Activated T-cell treated with anti-CD3 and anti-CD28 coated beads, Interleukin-2, amount 50 U/mL, for 48 hours (primary cell): ENCODE data around the gene VDR.

Source experiments
- DNase-seq, 2 experiments: peaks; one replicate each; pipeline ENCODE4 v3.0.0-alpha.2; 2020

The VDR gene

DNA sequence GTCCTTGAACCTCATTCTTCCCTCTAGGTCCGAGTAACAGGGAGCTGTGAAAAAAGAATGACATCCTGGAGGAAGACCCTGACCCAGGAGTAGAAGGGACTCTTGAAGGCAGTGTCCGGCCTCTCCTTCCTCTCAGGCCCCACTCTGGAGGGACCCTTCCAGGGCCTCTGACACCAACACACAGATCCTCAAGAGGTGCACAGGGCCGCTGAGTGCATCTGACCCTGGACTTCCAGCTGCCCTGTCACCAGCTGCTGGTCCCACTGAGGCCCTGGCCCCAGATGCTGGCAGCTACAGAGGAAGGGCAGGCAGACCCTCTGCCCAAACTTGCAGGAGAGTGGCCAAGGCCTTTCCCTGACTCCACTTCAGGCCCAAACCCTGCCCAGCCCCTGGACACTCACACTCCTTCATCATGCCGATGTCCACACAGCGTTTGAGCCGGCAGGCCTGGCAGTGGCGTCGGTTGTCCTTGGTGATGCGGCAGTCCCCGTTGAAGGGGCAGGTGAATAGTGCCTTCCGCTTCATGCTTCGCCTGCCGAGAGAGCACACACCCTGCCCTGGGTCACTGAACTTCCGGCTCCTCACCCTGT, 40.1 kb downstream of the VDR start:
- DNase-seq: no peak

DNA sequence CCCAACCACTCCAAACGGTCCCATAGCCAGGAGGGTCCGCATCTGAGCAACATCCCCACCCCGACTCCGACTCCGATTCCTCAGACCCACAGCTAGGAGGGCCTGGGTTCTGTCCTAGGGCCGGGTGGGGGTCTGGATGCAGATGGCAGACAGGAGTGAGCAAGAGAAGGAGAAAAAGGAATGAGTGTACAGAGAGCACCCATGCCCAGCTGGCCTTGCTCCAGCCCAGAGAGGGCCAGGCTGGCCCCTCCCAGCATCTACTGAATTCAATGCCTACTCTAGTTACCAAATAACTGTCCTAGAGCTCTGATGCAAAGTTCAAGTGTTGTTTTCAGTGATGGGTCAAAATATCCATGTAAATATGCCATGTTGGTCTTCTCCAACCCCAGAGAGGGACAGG, 40.8 kb downstream of the VDR start:
- DNase-seq: no peak

DNA sequence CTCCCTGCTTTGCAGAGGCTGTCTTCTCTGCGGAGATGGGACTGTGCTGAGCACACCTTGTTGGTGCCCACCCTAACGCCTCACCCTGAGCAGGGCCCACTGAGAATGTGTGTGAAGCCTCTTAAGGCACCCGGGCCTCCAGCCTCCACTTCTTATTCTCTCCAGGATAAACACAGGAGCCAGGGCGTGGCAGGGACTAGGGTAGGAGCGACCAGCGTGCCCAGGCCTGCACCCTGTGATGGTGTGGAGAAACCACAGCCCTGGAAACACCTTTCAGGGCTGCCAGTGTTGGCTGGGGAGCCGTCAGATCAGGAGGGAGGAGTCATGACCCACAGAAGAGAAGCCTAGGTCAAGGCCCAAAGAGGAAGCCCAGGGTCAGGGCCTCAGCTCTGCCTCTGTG, 41.3 kb downstream of the VDR start:
- DNase-seq: no peak

GRCh38 chr12:47862881-47863280, 41.9 kb downstream of the VDR start:
- DNase-seq: no peak

DNA sequence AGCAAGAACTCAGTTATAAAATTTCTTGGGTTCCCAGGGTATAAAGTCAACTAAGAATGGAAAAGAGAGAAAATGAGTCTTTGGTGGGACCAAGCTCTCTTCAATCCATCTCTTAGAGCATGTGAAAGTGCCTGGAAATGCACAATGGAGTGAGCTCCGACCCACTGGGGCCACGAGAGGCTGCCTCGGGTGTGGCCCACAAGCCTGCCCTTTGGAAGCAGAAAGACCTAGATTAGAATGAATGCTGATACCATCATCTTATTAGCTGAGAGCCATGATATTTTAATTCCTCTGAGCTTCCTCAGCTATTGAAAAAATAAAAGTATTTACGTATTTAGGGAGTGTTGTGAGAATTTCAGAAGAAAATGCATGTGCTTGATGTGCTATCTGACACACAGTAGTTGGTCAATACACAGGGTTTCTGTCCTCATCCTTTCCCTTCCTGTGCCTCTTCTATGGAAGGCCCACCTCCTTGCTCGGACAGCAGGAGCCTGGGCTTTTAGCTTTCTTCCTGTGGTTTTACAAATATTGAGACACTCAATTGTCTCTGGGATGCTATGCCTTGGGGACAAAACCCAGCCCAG, 42.5 kb downstream of the VDR start:
- no peak for DNase-seq

- no peak for DNase-seq
Measured at GRCh38 chr12:47860873-47861272, 43.9 kb downstream of the VDR start.

GRCh38 chr12:47860279-47860841, 44.4 kb downstream of the VDR start:
- peak; percentile 68 to 70 for DNase-seq

DNA sequence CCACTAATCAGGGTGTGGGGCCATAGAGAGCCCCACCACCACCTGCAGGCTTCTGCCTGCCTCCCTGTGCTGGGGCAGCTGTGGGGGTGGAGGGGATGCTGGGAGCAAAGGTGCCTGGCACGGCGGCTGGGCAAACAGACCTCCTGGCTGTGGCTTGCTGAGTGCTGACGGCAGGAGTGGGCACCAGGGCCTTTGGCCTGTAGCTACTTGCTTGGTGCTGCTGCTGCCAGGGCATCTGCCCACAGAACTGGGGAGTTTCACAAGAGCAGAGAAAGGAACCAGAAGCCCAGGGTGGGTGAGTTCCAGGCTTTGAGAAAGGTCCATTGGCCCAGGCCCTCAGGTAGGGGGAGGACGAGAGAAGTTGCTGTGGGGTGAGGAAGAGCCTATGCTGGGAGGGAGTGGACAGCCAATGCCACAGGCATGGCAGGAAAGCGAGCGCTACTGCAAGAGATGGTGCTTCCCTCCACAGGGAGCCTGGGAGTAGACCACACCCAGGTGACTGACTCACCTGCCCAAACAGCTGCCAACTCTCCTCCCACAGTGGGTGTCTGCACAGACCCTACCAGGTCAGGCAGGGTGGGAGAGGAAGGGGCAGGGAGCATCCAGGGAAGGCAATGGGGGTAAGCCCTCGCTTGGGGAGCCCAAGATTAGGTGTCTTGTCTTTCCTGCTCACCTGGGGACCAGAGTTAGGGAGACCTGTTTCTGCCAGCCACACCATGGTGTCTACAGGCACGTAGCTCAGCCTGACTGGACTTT, 46.1 kb downstream of the VDR start:
- no peak for DNase-seq

DNA sequence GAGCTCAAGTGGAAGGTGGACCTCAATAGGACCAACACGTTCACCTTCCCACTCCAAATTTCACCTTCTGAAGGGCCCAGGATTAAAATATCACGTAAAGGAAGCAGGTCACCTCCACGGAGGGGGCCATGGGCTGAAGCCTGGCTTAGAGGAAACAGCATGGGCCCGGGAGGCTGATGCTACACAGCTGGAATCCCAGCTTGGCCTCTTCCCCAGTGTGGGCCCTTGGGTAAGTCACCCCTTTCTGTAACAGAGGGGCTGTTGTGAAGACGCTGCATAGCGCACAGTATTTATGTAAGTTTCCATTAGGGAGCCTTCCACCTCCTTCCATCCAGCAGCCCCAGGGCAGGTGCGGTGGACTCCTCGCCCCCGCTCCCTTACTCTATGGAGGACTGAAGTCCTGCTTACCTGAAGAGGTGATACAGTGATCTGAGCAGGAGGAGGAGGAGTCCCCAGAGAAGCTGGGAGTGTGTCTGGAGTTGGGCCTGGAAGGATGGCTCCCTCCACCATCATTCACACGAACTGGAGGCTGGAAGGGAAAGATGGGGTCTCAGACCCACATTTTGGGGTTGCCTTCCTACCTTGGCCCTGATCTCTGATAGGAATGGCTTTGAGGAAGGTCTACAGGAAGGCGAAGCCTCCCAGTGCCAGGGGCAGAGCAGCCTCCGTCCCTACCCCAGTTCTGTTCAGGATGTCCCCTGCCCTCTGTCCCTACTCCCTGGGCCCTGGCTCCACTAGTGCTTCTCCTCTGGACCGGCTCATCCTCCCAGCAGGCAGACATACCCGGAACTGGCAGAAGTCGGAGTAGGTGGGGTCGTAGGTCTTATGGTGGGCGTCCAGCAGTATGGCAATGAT, 47.8 kb downstream of the VDR start:
- DNase-seq: no peak

DNA sequence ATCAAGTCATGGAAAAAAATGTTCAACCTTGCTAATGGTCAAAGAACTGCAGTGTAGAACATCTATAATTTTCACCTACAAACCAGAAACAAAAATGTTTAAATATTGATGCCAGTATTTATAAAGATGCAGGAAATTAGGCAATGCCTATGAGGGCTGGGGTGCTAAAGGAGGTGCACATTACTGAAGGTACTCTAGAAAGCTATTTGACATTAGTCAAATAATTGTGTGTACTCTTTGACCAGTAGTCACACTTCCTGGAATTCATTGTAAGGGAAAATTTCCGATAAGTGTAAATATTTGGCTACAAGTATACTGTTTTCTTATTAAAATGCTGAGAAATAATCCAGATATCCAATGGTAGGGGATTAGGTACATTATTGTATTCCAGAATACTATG, 48.7 kb downstream of the VDR start:
- no peak for DNase-seq

DNA sequence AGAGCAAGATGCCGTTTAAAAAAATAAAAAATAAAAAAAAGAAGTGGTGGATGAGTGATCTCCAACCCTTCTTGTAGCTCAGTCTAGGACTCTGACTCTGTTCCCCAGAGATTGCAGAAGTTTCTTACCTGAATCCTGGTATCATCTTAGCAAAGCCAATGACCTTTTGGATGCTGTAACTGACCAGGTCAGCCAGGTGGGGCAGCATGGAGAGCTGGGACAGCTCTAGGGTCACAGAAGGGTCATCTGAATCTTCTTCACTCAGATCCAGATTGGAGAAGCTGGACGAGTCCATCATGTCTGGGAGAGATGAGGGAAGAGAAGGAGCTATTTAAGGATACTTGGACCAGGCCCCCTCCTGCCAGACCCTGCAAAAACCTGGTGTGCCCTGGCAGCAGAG, 49.3 kb downstream of the VDR start:
- no peak for DNase-seq

DNA sequence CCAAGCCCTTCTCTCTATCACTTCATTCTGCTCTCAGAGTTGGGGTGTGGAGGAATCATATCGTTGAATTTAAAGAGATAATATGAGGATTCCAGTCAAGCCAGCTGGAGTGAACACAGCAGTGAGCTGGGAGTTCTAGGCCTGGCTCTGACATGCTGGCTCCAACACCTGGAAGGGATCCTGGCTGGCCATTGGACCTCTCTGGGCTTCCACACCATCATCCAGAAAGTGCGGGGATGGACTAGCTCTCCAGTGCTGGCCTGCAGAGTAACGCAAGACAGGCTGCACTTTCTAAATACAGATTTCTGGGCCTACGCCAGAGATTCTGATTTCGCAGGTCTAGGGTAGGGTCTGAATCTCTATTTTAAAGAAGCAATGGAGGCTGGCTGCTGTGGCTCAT, 50.3 kb downstream of the VDR start:
- DNase-seq: no peak

DNA sequence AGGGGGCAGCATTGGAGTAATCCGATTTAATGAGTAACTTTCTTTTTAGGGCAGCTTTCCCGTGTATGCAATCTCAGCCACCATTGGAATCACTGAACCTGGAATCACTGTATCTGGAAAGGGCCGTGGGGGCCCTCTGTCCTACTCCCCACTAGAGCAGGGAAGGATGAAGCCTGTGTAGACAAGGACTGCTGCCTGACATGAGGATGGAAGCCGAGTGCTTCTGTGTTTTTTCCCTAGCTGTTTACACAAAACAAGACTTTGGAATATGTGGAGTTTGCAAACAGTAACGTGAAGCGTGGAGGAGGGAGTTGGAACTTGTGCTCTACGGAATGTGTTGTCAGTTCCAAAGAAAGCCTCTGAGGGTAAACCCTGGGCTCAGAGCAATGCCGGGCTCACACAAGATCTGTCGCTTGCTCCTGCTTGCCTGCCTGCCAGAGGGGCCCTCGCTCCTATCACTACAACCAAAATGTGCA, 52.7 kb downstream of the VDR start:
- no peak for DNase-seq

GRCh38 chr12:47851303-47851952, 53.4 kb downstream of the VDR start:
- no peak for DNase-seq

GRCh38 chr12:47850153-47851084, 54.4 kb downstream of the VDR start:
- no peak for DNase-seq

GRCh38 chr12:47849261-47849660, 55.5 kb downstream of the VDR start:
- DNase-seq: no peak

DNA sequence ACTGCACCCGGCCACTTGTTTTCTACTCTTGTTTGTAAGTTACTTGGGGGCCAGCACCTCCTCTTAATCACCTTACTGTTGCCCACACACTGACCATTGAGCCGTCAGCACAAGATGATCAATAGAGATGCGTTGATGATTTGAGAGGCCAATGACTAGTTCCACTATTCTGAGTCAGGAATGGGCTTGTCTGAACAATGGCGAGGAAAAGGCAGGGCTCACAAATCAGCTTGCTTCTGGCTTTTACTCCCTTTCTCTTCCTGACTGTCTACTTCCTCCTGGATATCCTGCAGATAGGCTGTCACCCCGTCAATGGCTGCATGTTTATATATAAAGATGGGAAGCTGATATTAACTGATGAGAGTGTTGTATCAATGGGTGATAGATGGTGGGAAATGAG, 55.9 kb downstream of the VDR start:
- no peak for DNase-seq

- DNase-seq: no peak
Measured at GRCh38 chr12:47846294-47846996, 58.3 kb downstream of the VDR start.

- no peak for DNase-seq
Measured at GRCh38 chr12:47845081-47845480, 59.7 kb downstream of the VDR start.

GRCh38 chr12:47844264-47845019, 60.4 kb downstream of the VDR start:
- DNase-seq: no peak
